HepG2 (cell line): ENCODE results near the gene VWA1. TPM values are rescaled to one million over a fixed set of nuclear protein-coding genes. Genes with fewer than 3 reads are reported as not detected.

Source experiments
- CREB3 ChIP-seq: sonication (generic); formaldehyde crosslinking; IDR thresholded peaks from 2 replicates; pipeline ENCODE4 v1.5.0; 2020; ENCODE audit warnings: missing genetic modification reagents
- FOXP1 ChIP-seq, 2 experiments: fragments of 450-650 bp in 1 of 2; IDR thresholded peaks; 2 replicates each; pipeline ENCODE4 v1.6.1; 2017 to 2018; ENCODE audit warnings: antibody characterized with exemption in 1 of 2
- HNRNPLL ChIP-seq: fragments of 200-400 bp; formaldehyde crosslinking; IDR thresholded peaks from 2 replicates; pipeline ENCODE4 v1.6.1; 2017; ENCODE audit warnings: mild to moderate bottlenecking, low read depth, low read length; ENCODE audit not compliant: poor library complexity, severe bottlenecking
- KDM6A ChIP-seq: IDR thresholded peaks from 2 replicates; pipeline ENCODE4 v1.6.1; 2016; ENCODE audit warnings: low read depth
- MXD1 ChIP-seq: sonication (generic); formaldehyde crosslinking; IDR thresholded peaks from 2 replicates; pipeline ENCODE4 v1.4.0; 2020; ENCODE audit warnings: mild to moderate bottlenecking, missing genetic modification reagents
- SIN3B ChIP-seq: fragments of 150-350 bp; IDR thresholded peaks from 2 replicates; pipeline ENCODE4 v1.6.1; 2014; ENCODE audit warnings: low read length
- STAT5B ChIP-seq: sonication (generic); formaldehyde crosslinking; IDR thresholded peaks from 2 replicates; pipeline ENCODE4 v1.4.0; 2020; ENCODE audit warnings: missing genetic modification reagents
- WIZ ChIP-seq: sonication (generic); formaldehyde crosslinking; IDR thresholded peaks from 2 replicates; pipeline ENCODE4 v1.5.1; 2020; ENCODE audit warnings: mild to moderate bottlenecking, missing genetic modification reagents
- ZFP36 ChIP-seq: fragments of 150-350 bp; IDR thresholded peaks from 2 replicates; pipeline ENCODE4 v1.6.1; 2018; ENCODE audit warnings: borderline replicate concordance, low read length, low read depth; ENCODE audit not compliant: partially characterized antibody
- ZMAT5 ChIP-seq: sonication (generic); formaldehyde crosslinking; IDR thresholded peaks from 2 replicates; pipeline ENCODE4 v1.5.0; 2020; ENCODE audit warnings: mild to moderate bottlenecking, low read depth, missing genetic modification reagents, borderline replicate concordance
- ZMYM4 ChIP-seq: sonication (generic); formaldehyde crosslinking; IDR thresholded peaks from 2 replicates; pipeline ENCODE4 v1.8.1; 2023; ENCODE audit warnings: mild to moderate bottlenecking, missing genetic modification reagents
- ZNF362 ChIP-seq: sonication (generic); formaldehyde crosslinking; IDR thresholded peaks from 2 replicates; pipeline ENCODE4 v1.4.0; 2020; ENCODE audit warnings: missing genetic modification reagents, mild to moderate bottlenecking, borderline replicate concordance
- ZNF589 ChIP-seq: sonication (generic); formaldehyde crosslinking; conservative IDR thresholded peaks from 2 replicates; pipeline ENCODE4 v1.8.0; 2022; ENCODE audit warnings: mild to moderate bottlenecking, moderate library complexity, missing genetic modification reagents
- ZNF646 ChIP-seq: sonication (generic); formaldehyde crosslinking; IDR thresholded peaks from 2 replicates; pipeline ENCODE4 v1.9.0; 2021; ENCODE audit warnings: mild to moderate bottlenecking, missing genetic modification reagents
- ZNF737 ChIP-seq: sonication (generic); formaldehyde crosslinking; IDR thresholded peaks from 2 replicates; pipeline ENCODE4 v1.5.0; 2020; ENCODE audit warnings: missing genetic modification reagents, mild to moderate bottlenecking, borderline replicate concordance
- ZNF770 ChIP-seq: sonication (generic); formaldehyde crosslinking; IDR thresholded peaks from 2 replicates; pipeline ENCODE4 v1.5.0; 2020; ENCODE audit warnings: mild to moderate bottlenecking, missing genetic modification reagents
- polyA plus RNA-seq, 8 experiments: library from polyadenylated mRNA; depleted of rRNA in 3 of 8; stranded (reverse) in 7 of 8; unstranded in 1 of 8; fragments of >200 nt; fragmentation: Illumina TruSeq in 4 of 8; extraction: Trizol in 4 of 8; gene quantifications; 2 replicates each; pipeline versions ENCODE4 v1.2.1 to v1.2.3, GENCODE V29; 2011 to 2016; ENCODE audit warnings: low read depth in 4 of 8, missing spikeins in 1 of 8, mixed read lengths in 1 of 8; ENCODE audit not compliant: insufficient read depth in 1 of 8
- total RNA-seq, 5 experiments: library from RNA; depleted of rRNA; stranded (reverse); fragments of >200 nt; fragmentation: Illumina TruSeq; extraction: Trizol; gene quantifications; 2 replicates each; pipeline ENCODE4 v1.2.3, GENCODE V29; 2016; ENCODE audit warnings: low read depth in 1 of 5

VWA1 gene
- total and polyA plus RNA-seq, 2 of the 13 experiments (the other 11 are each of a cell fraction or from before 2014, with no cell fraction given): 40.9 to 57.5 TPM

GRCh38 chr1:1435106-1435903 is at the start of gene VWA1 (continued):
- 0 out of 2 replicates have a peak, but pooled peaks have one; percentile 20 for TF ChIP-seq ZNF770
- no peak for TF ChIP-seq SIN3B
- peak; percentile 77 for TF ChIP-seq MXD1 (CRISPR knock-in tag)
- no peak for TF ChIP-seq ZMAT5 (CRISPR knock-in tag)
- no peak for TF ChIP-seq FOXP1 (IDR thresholded peaks at IDR 0.05)
- TF ChIP-seq FOXP1 (CRISPR knock-in tag; IDR thresholded peaks at IDR 0.05): no peak
- TF ChIP-seq ZFP36: no peak
- no peak for TF ChIP-seq ZNF362 (CRISPR knock-in tag)
- TF ChIP-seq STAT5B (CRISPR knock-in tag): no peak
- TF ChIP-seq ZNF737 (CRISPR knock-in tag): no peak
- no peak for TF ChIP-seq KDM6A (CRISPR knock-in tag)
- TF ChIP-seq ZMYM4 (CRISPR knock-in tag): 0 out of 2 replicates have a peak, but pooled peaks have one; percentile 10
- no peak for TF ChIP-seq ZNF646 (CRISPR knock-in tag)
- TF ChIP-seq CREB3: 0 out of 2 replicates have a peak, but pooled peaks have one; percentile 50
- no peak for TF ChIP-seq ZNF589 (CRISPR knock-in tag)
- TF ChIP-seq WIZ (CRISPR knock-in tag): 0 out of 2 replicates have a peak, but pooled peaks have one; percentile 20
- peak; percentile 61 for TF ChIP-seq HNRNPLL
